IMR-90 (cell line): ENCODE results near the gene UBE2V1. TPM values are rescaled to one million over a fixed set of nuclear protein-coding genes. Genes with fewer than 3 reads are reported as not detected.

Source experiments
- ATAC-seq: fragments of 200-7000 bp; cut with Tn5 transposase; 2 replicates; pipeline ENCODE4 v1.9.1; 2020; ENCODE audit warnings: low read depth, mild to moderate bottlenecking, moderate library complexity
- BruUV-seq: library from RNA; stranded (reverse); fragments of 400-500 nt; replicated peaks from 2 replicates; lab custom pipeline; 2021; lab: Mats Ljungman, UMichigan
- CTCF ChIA-PET: fragments of 300-600 bp; formaldehyde crosslinking; extraction: SDS; loops from one replicate; lab custom pipeline; 2021; ENCODE audit warnings: antibody characterized with exemption; lab: Yijun Ruan, JAX
- POLR2A ChIA-PET: fragments of 300-600 bp; sonication (Branson Sonifier 250); formaldehyde crosslinking; loops from one replicate; lab custom pipeline; 2022; ENCODE audit warnings: antibody characterized with exemption; ENCODE audit not compliant: unreplicated experiment; lab: Charles Lee
- DNase-seq: peaks from one replicate; pipeline ENCODE4 v3.0.0; 2013
- H2AFZ ChIP-seq: replicated peaks from 2 replicates; pipeline ENCODE3; 2013; ENCODE audit warnings: low read length, mild to moderate bottlenecking; ENCODE audit not compliant: poor library complexity
- H2AK5ac ChIP-seq: 2 replicates; pipeline ENCODE4 v1.6.1; 2013; ENCODE audit warnings: low read depth, low read length, inconsistent platforms
- H2AK9ac ChIP-seq: replicated peaks from 2 replicates; pipeline ENCODE3; 2013; ENCODE audit warnings: mild to moderate bottlenecking, low read depth, low read length, moderate library complexity; ENCODE audit not compliant: poor library complexity
- H2BK120ac ChIP-seq: 2 replicates; pipeline ENCODE4 v1.6.1; 2013; ENCODE audit warnings: low read depth, low read length, inconsistent platforms
- H2BK15ac ChIP-seq: 3 replicates; pipeline ENCODE4 v1.6.1; 2013; ENCODE audit warnings: low read depth, low read length, inconsistent platforms
- H2BK20ac ChIP-seq: 2 replicates; pipeline ENCODE4 v1.6.1; 2013; ENCODE audit warnings: low read depth, mild to moderate bottlenecking, inconsistent platforms, low read length, moderate library complexity
- H2BK5ac ChIP-seq: 2 replicates; pipeline ENCODE4 v1.6.1; 2013; ENCODE audit warnings: mild to moderate bottlenecking, low read depth, low read length, inconsistent platforms; ENCODE audit not compliant: poor library complexity, severe bottlenecking
- H3K14ac ChIP-seq: replicated peaks from 2 replicates; pipeline ENCODE4 v1.6.1; 2013; ENCODE audit warnings: low read depth, low read length, inconsistent platforms
- H3K18ac ChIP-seq: 2 replicates; pipeline ENCODE4 v1.6.1; 2013; ENCODE audit warnings: low read depth, low read length, control low read depth
- H3K23ac ChIP-seq: 2 replicates; pipeline ENCODE4 v1.6.1; 2013; ENCODE audit warnings: low read depth, low read length, inconsistent platforms
- H3K27ac ChIP-seq: 2 replicates; pipeline ENCODE4 v1.5.1; 2013; ENCODE audit warnings: mild to moderate bottlenecking, control low read depth, low read length; ENCODE audit not compliant: insufficient read depth
- H3K27me3 ChIP-seq: 2 replicates; pipeline ENCODE4 v1.6.1; 2013; ENCODE audit warnings: low read length; ENCODE audit not compliant: control insufficient read depth, insufficient read depth
- H3K36me3 ChIP-seq: 2 replicates; pipeline ENCODE4 v1.6.1; 2013; ENCODE audit warnings: low read length, mixed read lengths; ENCODE audit not compliant: control insufficient read depth, insufficient read depth
- H3K4ac ChIP-seq: 2 replicates; pipeline ENCODE4 v1.6.1; 2013; ENCODE audit warnings: low read depth, low read length, inconsistent platforms
- H3K4me1 ChIP-seq: 2 replicates; pipeline ENCODE4 v1.6.1; 2013; ENCODE audit warnings: low read length, mixed read lengths; ENCODE audit not compliant: control insufficient read depth, insufficient read depth
- H3K4me2 ChIP-seq: 2 replicates; pipeline ENCODE4 v1.6.1; 2013; ENCODE audit warnings: low read depth, mild to moderate bottlenecking, control low read depth, low read length, moderate library complexity
- H3K4me3 ChIP-seq: 2 replicates; pipeline ENCODE4 v1.5.1; 2013; ENCODE audit warnings: low read depth, mild to moderate bottlenecking, control low read depth, low read length, moderate library complexity; ENCODE audit not compliant: insufficient read depth
- H3K56ac ChIP-seq: 2 replicates; pipeline ENCODE4 v1.6.1; 2013; ENCODE audit warnings: low read length, inconsistent platforms; ENCODE audit not compliant: insufficient read depth; ENCODE audit errors: extremely low read depth
- H3K79me1 ChIP-seq, 2 experiments: 2 replicates each; pipeline ENCODE4 v1.6.1; 2013; ENCODE audit warnings: low read length in 2 of 2, inconsistent platforms in 1 of 2, low read depth in 1 of 2
- H3K9ac ChIP-seq: 2 replicates; pipeline ENCODE4 v1.6.1; 2013; ENCODE audit warnings: low read depth, low read length, control low read depth
- H3K9me1 ChIP-seq: 2 replicates; pipeline ENCODE4 v1.6.1; 2013; ENCODE audit warnings: low read length, inconsistent platforms; ENCODE audit not compliant: insufficient read depth
- H3K9me3 ChIP-seq: 2 replicates; pipeline ENCODE4 v1.6.1; 2013; ENCODE audit warnings: low read length; ENCODE audit not compliant: control insufficient read depth, insufficient read depth
- H4K20me1 ChIP-seq: 2 replicates; pipeline ENCODE4 v1.6.1; 2013; ENCODE audit warnings: low read length, inconsistent platforms; ENCODE audit not compliant: insufficient read depth
- H4K5ac ChIP-seq: 2 replicates; pipeline ENCODE4 v1.6.1; 2013; ENCODE audit warnings: mild to moderate bottlenecking, low read depth, low read length, control low read depth
- H4K8ac ChIP-seq, 2 experiments: 2 replicates each; pipeline ENCODE4 v1.6.1; 2013; ENCODE audit warnings: low read depth in 2 of 2, low read length in 2 of 2, control low read depth in 1 of 2, inconsistent platforms in 1 of 2
- H4K91ac ChIP-seq: 2 replicates; pipeline ENCODE4 v1.6.1; 2013; ENCODE audit warnings: low read depth, low read length, inconsistent platforms; ENCODE audit not compliant: insufficient read depth
- CEBPB ChIP-seq: IDR thresholded peaks from 2 replicates; pipeline ENCODE4 v1.6.1; 2012; ENCODE audit warnings: low read depth, low read length, improper control_type of control experiment
- WGBS, 2 experiments: methylation state at CpG; one replicate each; pipeline versions ENCODE4 v1.1.5 to v1.1.7; 2013; ENCODE audit warnings: missing lambda C conversion rate in 2 of 2; ENCODE audit not compliant: insufficient read length in 1 of 2; ENCODE audit errors: extremely low coverage in 2 of 2; 5-methylcytosine and 5-hydroxymethylcytosine counted together
- dilution Hi-C: fragments of 300-500 bp; cut with HindIII; formaldehyde crosslinking; loops from one replicate; pipeline ENCODE4 v1.14.3; 2018; ENCODE audit warnings: low sequenced_read_pairs; ENCODE audit not compliant: unreplicated experiment
- in situ Hi-C: fragments of 300-500 bp; cut with MboI; formaldehyde crosslinking; loops from 3 replicates; pipeline ENCODE4 v1.14.3; 2019; ENCODE audit warnings: low sequenced_read_pairs, inconsistent platforms, mixed read lengths
- intact Hi-C: fragments of 100-400 bp; cut with micrococcal nuclease; formaldehyde crosslinking; loops from 2 replicates; pipeline ENCODE4 v1.10.0; 2022
- polyA plus RNA-seq, 3 experiments: library from polyadenylated mRNA; depleted of rRNA; stranded (reverse); fragments of >200 nt; gene quantifications; 2 replicates each; pipeline ENCODE4 v1.2.3, GENCODE V29; 2012; ENCODE audit warnings: low replicate concordance in 1 of 3
- total RNA-seq: library from RNA; depleted of rRNA; stranded (reverse); fragments of >200 nt; gene quantifications from 2 replicates; pipeline ENCODE4 v1.2.3, GENCODE V29; 2012

Gene UBE2V1
- total and polyA plus RNA-seq, 2 of the 4 experiments (the other 2 are of a cell fraction), result 20.1 to 138 TPM

DNA sequence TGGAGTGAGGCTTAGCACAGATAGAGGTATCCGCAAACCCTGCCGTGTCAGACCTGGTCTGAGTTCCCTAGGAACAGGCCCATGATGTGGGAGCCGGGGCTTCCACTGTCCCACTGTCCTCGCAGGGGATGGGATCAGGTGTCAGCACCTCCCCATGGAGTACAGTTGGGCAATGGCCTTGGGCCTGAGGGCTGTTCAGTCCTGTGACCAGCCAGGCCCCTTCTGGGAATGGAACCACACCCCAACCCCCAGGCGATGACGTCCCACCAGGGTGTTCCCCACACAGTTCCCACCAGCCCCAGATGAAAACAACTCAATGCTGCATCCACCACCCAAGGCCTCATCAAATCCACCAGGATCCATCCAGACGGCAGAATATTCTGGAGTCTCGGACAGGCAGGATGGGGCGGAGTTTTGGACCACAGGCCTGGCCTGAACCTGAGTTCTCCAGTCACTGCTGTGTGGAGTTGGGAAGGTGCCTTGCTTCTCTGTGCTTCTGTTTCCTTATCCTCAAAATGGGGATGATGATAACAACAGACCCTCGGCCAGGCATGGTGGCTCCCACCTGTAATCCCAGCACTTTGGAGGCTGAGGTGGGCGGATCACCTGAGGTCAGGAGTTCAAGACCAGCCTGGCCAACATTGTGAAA, 62.2 kb downstream of the UBE2V1 start:
- Histone ChIP-seq H2AFZ (no peak overlapping the region), H3K4ac (no peak overlapping the region), H2BK20ac (no peak overlapping the region), H3K79me1 (no peaks in the 10 kb centered on the region), H2AK5ac (peak overlapping the region; percentile 75; the same call in 1 of the 2 replicates), H3K27ac (no peak overlapping the region), H2BK15ac (no peak overlapping the region), H4K5ac (no peak overlapping the region), H2AK9ac (no peak overlapping the region), H3K14ac (no peak overlapping the region), H3K36me3 (no peaks in the 10 kb centered on the region), H3K4me3 (no peak overlapping the region), H3K4me1 (peaks cover 18% of the 10 kb centered on the region), H3K9me3 (no peaks in the 10 kb centered on the region), H4K8ac (no peak overlapping the region), H3K27me3 (no peaks in the 10 kb centered on the region), H3K23ac (no peak overlapping the region), H2BK120ac (no peak overlapping the region), H3K56ac (no peak overlapping the region), H3K9ac (no peak overlapping the region), H4K91ac (no peak overlapping the region), H3K9me1 (0 out of 2 replicates have a peak, but pooled peaks cover 3% of the 10 kb centered on the region), H3K4me2 (no peak overlapping the region), H3K18ac (no peak overlapping the region), H2BK5ac (no peak overlapping the region), H4K20me1 (no peaks in the 10 kb centered on the region)
- no peak for ATAC-seq
- no TSS peak for BruUV-seq
- DNase-seq, result no peak
- no peak for TF ChIP-seq CEBPB
- intact Hi-C loops (no loop called here), dilution Hi-C loops (no loop called here), in situ Hi-C loops (no loop called here)
- WGBS, 2 experiments, result 90% methylated on average over 3 of the region's 11 CpGs; no CpG with 5 or more reads in 1 of the 2 experiments
- ChIA-PET CTCF (no interaction called here), POLR2A (no interaction called here)
